OCI-LY3 (cell line): ENCODE data around the gene QSOX2.

Experiments used
- EZH2phosphoT487 ChIP-seq: fragments of 200-600 bp; shearing (Covaris generic); IDR thresholded peaks from 2 replicates; pipeline ENCODE4 v1.6.1; 2018; ENCODE audit warnings: antibody characterized with exemption, mixed run types, low read depth
- TF ChIP-seq, protein P1 (sequence below): fragments of 200-600, 300-600 bp; sonication (generic); IDR thresholded peaks from 2 replicates; pipeline ENCODE4 v1.5.1; 2014; ENCODE audit warnings: antibody characterized with exemption, low read length, low read depth

GRCh38 chr9:136251264-136252115, 5.9 kb upstream of the QSOX2 start:
- TF ChIP-seq, protein P1, sequence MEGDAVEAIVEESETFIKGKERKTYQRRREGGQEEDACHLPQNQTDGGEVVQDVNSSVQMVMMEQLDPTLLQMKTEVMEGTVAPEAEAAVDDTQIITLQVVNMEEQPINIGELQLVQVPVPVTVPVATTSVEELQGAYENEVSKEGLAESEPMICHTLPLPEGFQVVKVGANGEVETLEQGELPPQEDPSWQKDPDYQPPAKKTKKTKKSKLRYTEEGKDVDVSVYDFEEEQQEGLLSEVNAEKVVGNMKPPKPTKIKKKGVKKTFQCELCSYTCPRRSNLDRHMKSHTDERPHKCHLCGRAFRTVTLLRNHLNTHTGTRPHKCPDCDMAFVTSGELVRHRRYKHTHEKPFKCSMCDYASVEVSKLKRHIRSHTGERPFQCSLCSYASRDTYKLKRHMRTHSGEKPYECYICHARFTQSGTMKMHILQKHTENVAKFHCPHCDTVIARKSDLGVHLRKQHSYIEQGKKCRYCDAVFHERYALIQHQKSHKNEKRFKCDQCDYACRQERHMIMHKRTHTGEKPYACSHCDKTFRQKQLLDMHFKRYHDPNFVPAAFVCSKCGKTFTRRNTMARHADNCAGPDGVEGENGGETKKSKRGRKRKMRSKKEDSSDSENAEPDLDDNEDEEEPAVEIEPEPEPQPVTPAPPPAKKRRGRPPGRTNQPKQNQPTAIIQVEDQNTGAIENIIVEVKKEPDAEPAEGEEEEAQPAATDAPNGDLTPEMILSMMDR = no peak
- no peak for TF ChIP-seq EZH2phosphoT487
